ENCODE data around the gene NUDT8. TPM values are rescaled to one million over a fixed set of nuclear protein-coding genes. Genes with fewer than 3 reads are reported as not detected.

Gene NUDT8
- polyA plus RNA-seq, 1 donor (not counting 4 experiments of a cell fraction or from before 2014, with no cell fraction given), result 1.1 TPM

DNA sequence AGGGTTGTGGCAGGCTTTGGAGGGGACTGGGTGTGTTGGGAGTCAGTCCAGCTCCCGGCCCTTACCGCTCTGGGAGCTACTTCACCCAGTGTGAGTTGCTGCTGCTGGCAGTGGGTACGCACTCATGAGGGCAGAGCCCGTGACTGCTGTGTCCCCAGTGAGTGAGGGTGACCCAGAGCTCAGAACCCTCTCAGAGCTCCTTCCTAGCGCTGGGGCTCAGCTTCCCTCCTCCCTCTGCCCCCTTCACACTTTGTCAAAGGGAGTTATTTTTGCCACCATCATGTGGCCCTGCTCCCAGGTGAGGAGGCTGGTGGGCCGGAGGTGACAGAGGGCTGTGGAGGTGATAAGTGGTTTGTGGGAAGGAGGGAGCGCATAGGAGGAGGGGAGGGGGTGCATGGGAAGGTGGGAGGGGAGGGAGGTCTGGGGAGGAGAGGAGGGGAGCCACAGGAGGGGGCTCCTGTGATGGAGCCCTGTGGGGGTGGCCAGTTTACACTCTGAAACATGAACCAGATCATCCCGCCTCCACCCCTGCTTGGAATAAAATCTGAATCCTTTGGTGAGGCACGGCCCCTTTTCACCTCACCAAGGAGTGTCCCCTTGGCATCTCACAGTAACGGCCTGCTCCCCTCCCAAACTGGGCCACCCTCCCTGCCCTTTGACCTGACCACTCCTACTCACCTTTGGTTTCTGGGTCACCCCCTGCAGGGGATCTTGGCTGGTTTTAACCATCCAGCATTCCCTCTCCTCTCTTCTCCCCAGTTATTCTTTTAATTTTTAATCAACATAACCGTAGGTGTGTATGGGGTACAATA, 13.1 kb downstream of the NUDT8 start:
- no peak overlapping the region for H3K4me2 ChIP-seq (ENCODE audit: control insufficient read depth, extremely low read depth, insufficient read depth, low read depth, low read length)
- H3K79me2 ChIP-seq (ENCODE audit: control insufficient read depth, insufficient read depth, low read length), result no peaks in the 10 kb centered on the region
- H3K9ac ChIP-seq (ENCODE audit: control insufficient read depth, extremely low read depth, insufficient read depth, low read length), result no peak overlapping the region
- H3K27ac ChIP-seq (ENCODE audit: control insufficient read depth, insufficient read depth, low read length), result no peak overlapping the region
- no peaks in the 10 kb centered on the region for H4K20me1 ChIP-seq (ENCODE audit: control insufficient read depth, extremely low read depth, insufficient read depth, low read length)
- no peak overlapping the region for H3K4me3 ChIP-seq (ENCODE audit: control insufficient read depth in 2 of 3, extremely low read depth in 1 of 3, insufficient read depth in 2 of 3, low read depth in 1 of 3, low read length in 3 of 3)
- no peak for FAIRE-seq
- peaks cover 10% of the 10 kb centered on the region for H3K27me3 ChIP-seq (ENCODE audit: control insufficient read depth, extremely low read depth, insufficient read depth, low read length)
- peaks cover 6 to 11% of the 10 kb centered on the region in 2 experiments for H3K36me3 ChIP-seq (ENCODE audit: control insufficient read depth in 2 of 2, extremely low read depth in 1 of 2, insufficient read depth in 2 of 2, low read length in 2 of 2)
- H3K4me1 ChIP-seq (ENCODE audit: control insufficient read depth, extremely low read depth, insufficient read depth, low read length), result peaks cover 13% of the 10 kb centered on the region
- dilution Hi-C loops (cut with MboI; ENCODE audit: extremely low pct_ligation_motif_present, low sequenced_read_pairs), result no loop called here
- no peak for TF ChIP-seq EZH2 (IDR thresholded peaks at IDR 0.05; ENCODE audit: low read length)
- TF ChIP-seq, protein P1, sequence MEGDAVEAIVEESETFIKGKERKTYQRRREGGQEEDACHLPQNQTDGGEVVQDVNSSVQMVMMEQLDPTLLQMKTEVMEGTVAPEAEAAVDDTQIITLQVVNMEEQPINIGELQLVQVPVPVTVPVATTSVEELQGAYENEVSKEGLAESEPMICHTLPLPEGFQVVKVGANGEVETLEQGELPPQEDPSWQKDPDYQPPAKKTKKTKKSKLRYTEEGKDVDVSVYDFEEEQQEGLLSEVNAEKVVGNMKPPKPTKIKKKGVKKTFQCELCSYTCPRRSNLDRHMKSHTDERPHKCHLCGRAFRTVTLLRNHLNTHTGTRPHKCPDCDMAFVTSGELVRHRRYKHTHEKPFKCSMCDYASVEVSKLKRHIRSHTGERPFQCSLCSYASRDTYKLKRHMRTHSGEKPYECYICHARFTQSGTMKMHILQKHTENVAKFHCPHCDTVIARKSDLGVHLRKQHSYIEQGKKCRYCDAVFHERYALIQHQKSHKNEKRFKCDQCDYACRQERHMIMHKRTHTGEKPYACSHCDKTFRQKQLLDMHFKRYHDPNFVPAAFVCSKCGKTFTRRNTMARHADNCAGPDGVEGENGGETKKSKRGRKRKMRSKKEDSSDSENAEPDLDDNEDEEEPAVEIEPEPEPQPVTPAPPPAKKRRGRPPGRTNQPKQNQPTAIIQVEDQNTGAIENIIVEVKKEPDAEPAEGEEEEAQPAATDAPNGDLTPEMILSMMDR (optimal IDR thresholded peaks at IDR 0.05 in 1 of 3, IDR thresholded peaks at IDR 0.05 in 1 of 3, conservative IDR thresholded peaks at IDR 0.05 in 1 of 3; ENCODE audit: extremely low read depth in 1 of 3, insufficient read depth in 2 of 3, low read length in 3 of 3), result no peak
- DNase-seq (ENCODE audit: low read depth, low spot score), result no peak
- H2AFZ ChIP-seq (ENCODE audit: control insufficient read depth, low read length), result no peak overlapping the region
- no peaks in the 10 kb centered on the region for H3K9me3 ChIP-seq (ENCODE audit: control insufficient read depth, low read depth, low read length)
- H3K9me1 ChIP-seq (ENCODE audit: control insufficient read depth, extremely low read depth, insufficient read depth, low read length), result no peaks in the 10 kb centered on the region

DNA sequence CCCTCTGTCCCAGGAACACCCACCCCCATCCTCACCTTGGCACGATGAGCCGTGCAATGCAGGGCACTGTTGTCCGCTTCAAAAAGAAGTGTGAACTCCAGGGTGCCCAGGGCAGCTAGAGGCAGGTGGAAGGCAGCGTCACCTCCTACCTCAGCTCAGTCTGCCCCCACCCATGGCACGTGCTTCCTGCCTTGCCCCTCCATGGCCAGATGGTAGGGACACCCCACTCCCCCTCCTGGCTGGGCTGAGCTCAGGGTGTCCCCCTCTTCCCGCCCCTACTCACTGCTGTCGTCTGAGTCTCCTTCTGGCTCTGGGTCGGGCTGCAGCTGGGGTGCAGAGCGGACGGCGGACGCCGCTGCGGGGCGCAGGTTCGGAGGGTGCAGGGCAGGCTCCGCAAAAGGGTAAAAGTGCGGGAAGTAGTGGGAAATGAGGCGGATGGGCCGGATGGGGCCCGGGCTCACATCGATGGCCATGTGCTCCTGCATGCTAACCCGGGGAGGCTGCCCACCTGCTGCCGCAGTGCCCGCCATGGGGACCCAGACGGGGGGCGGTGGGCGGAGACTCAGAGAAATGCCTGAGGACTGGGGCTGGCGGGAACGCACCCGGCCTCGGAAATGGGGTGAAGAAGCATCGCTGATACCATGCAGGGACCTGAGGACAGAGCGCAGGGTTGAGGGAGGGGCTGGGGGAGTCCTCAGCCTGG, 13.9 kb downstream of the NUDT8 start:
- Histone ChIP-seq H4K20me1 (ENCODE audit: control insufficient read depth, extremely low read depth, insufficient read depth, low read length) (no peaks in the 10 kb centered on the region), H2AFZ (ENCODE audit: control insufficient read depth, low read length) (no peak overlapping the region)

More for the DNA sequence above, 13.9 kb downstream of the NUDT8 start:
- Histone ChIP-seq H3K9ac (ENCODE audit: control insufficient read depth, extremely low read depth, insufficient read depth, low read length) (no peak overlapping the region), H3K4me2 (ENCODE audit: control insufficient read depth, extremely low read depth, insufficient read depth, low read depth, low read length) (no peak overlapping the region), H3K9me1 (ENCODE audit: control insufficient read depth, extremely low read depth, insufficient read depth, low read length) (no peaks in the 10 kb centered on the region), H3K27me3 (ENCODE audit: control insufficient read depth, extremely low read depth, insufficient read depth, low read length) (peaks cover 10% of the 10 kb centered on the region), H3K9me3 (ENCODE audit: control insufficient read depth, low read depth, low read length) (no peaks in the 10 kb centered on the region), H3K27ac (ENCODE audit: control insufficient read depth, insufficient read depth, low read length) (no peak overlapping the region), H3K79me2 (ENCODE audit: control insufficient read depth, insufficient read depth, low read length) (no peaks in the 10 kb centered on the region), H3K36me3 (ENCODE audit: control insufficient read depth in 2 of 2, extremely low read depth in 1 of 2, insufficient read depth in 2 of 2, low read length in 2 of 2) (peaks cover 6 to 13% of the 10 kb centered on the region in 2 experiments), H3K4me3 (ENCODE audit: control insufficient read depth in 2 of 3, extremely low read depth in 1 of 3, insufficient read depth in 2 of 3, low read depth in 1 of 3, low read length in 3 of 3) (no peak overlapping the region), H3K4me1 (ENCODE audit: control insufficient read depth, extremely low read depth, insufficient read depth, low read length) (peaks cover 13% of the 10 kb centered on the region)
- TF ChIP-seq, protein P1 (optimal IDR thresholded peaks at IDR 0.05 in 1 of 3, IDR thresholded peaks at IDR 0.05 in 1 of 3, conservative IDR thresholded peaks at IDR 0.05 in 1 of 3; ENCODE audit: extremely low read depth in 1 of 3, insufficient read depth in 2 of 3, low read length in 3 of 3), result no peak
- no peak for TF ChIP-seq EZH2 (IDR thresholded peaks at IDR 0.05; ENCODE audit: low read length)
- no peak for DNase-seq (ENCODE audit: low read depth, low spot score)
- dilution Hi-C loops (cut with MboI; ENCODE audit: extremely low pct_ligation_motif_present, low sequenced_read_pairs), result no loop called here
- no peak for FAIRE-seq
